HCT116 (cell line): Measurements from ENCODE around the gene USP32.

Experiments
- CBX3 ChIP-seq: IDR thresholded peaks from 2 replicates; pipeline ENCODE4 v1.6.1; 2012; ENCODE audit warnings: low read depth
- EZH2phosphoT487 ChIP-seq: fragments of 200-600 bp; IDR thresholded peaks from 2 replicates; pipeline ENCODE4 v1.6.1; 2018; ENCODE audit warnings: antibody characterized with exemption, borderline replicate concordance
- MAX ChIP-seq: IDR thresholded peaks from 2 replicates; pipeline ENCODE4 v1.6.1; 2012
- POLR2A ChIP-seq: IDR thresholded peaks from 2 replicates; pipeline ENCODE4 v1.7.0; 2011; ENCODE audit warnings: borderline replicate concordance; ENCODE audit not compliant: insufficient read depth, insufficient read length; ENCODE audit errors: extremely low read depth
- POLR2AphosphoS5 ChIP-seq: IDR thresholded peaks from 2 replicates; pipeline ENCODE4 v1.6.1; 2011; ENCODE audit warnings: mild to moderate bottlenecking, low read depth, low read length, moderate library complexity
- SRF ChIP-seq: IDR thresholded peaks from 2 replicates; pipeline ENCODE4 v1.6.1; 2012; ENCODE audit warnings: low read depth
- TCF7L2 ChIP-seq: IDR thresholded peaks from 2 replicates; pipeline ENCODE4 v1.7.0; 2011; ENCODE audit warnings: borderline replicate concordance, inconsistent platforms; ENCODE audit not compliant: insufficient read depth, insufficient read length; ENCODE audit errors: extremely low read depth
- ZFX ChIP-seq: fragments of 450-650 bp; IDR thresholded peaks from 2 replicates; pipeline ENCODE4 v1.6.1; 2017
- TF ChIP-seq, protein P1 (sequence below), 3 experiments: fragments of 200-600 bp in 1 of 3; sonication (generic) in 1 of 3; IDR thresholded peaks in 2 of 3; conservative IDR thresholded peaks in 1 of 3; 2 replicates each; pipeline ENCODE4 v1.5.1; 2012 to 2017; ENCODE audit warnings: low read depth in 2 of 3, low read length in 2 of 3, antibody characterized with exemption in 1 of 3, borderline replicate concordance in 1 of 3, control low read depth in 1 of 3, mild to moderate bottlenecking in 1 of 3, mixed read lengths in 1 of 3, mixed run types in 1 of 3, moderate library complexity in 1 of 3; ENCODE audit not compliant: insufficient read depth in 1 of 3
- TF ChIP-seq, protein P2 (sequence below): IDR thresholded peaks from 2 replicates; pipeline ENCODE4 v1.6.1; 2012

DNA sequence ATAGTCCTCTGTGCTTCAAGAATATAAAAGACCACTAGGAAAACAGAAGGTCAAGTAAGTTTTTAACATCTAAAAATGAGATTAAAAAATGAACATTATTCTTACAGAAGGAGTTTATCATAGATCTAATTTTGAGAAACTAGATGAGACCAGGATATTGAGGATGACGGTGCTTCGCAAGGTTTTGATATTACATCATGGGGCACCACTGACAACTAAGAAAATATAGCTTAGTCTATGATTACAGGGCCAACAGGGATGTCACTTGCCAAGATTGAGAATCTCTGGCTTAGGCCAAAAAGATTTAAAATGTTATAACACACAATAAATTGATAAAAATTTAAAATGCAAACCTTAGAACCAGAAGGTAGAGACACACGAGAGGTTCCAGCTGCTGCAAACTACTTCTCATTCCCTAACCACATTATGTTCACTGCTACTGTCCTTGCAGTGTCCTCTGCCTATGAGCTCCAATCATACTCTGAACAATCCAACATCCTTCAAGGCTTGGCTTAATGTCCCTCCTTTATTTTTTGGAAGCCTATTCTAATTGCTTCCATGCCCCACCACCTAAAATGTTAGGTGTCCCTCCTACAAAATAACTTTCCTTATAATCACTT, 33.2 kb downstream of the USP32 start:
- TF ChIP-seq, protein P1, sequence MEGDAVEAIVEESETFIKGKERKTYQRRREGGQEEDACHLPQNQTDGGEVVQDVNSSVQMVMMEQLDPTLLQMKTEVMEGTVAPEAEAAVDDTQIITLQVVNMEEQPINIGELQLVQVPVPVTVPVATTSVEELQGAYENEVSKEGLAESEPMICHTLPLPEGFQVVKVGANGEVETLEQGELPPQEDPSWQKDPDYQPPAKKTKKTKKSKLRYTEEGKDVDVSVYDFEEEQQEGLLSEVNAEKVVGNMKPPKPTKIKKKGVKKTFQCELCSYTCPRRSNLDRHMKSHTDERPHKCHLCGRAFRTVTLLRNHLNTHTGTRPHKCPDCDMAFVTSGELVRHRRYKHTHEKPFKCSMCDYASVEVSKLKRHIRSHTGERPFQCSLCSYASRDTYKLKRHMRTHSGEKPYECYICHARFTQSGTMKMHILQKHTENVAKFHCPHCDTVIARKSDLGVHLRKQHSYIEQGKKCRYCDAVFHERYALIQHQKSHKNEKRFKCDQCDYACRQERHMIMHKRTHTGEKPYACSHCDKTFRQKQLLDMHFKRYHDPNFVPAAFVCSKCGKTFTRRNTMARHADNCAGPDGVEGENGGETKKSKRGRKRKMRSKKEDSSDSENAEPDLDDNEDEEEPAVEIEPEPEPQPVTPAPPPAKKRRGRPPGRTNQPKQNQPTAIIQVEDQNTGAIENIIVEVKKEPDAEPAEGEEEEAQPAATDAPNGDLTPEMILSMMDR (IDR thresholded peaks at IDR 0.05 in 2 of 3, conservative IDR thresholded peaks at IDR 0.05 in 1 of 3; ENCODE audit: borderline replicate concordance in 1 of 3, insufficient read depth in 1 of 3, low read depth in 2 of 3, low read length in 2 of 3), result no peak
- TF ChIP-seq ZFX (no peak), CBX3 (no peak), SRF (no peak), POLR2A (no peak), POLR2AphosphoS5 (no peak), EZH2phosphoT487 (no peak), TCF7L2 (no peak), MAX (no peak)
- TF ChIP-seq, protein P2, sequence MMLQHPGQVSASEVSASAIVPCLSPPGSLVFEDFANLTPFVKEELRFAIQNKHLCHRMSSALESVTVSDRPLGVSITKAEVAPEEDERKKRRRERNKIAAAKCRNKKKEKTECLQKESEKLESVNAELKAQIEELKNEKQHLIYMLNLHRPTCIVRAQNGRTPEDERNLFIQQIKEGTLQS, result no peak
